ENCODE measurements around the gene DCST2.
"Not testable (repeated sequence)": the region's sequence is repeated elsewhere in the genome, so short reads cannot be mapped to it uniquely, and the experiment has no call there.

The DCST2 gene

GRCh38 chr1:154998201-154998780 lies 35.3 kb downstream of the DCST2 start:
- Histone ChIP-seq H2AFZ (ENCODE audit: low read length) (no peak overlapping the region), H3K9ac (ENCODE audit: low read depth, low read length, poor library complexity, severe bottlenecking) (peak overlapping the region; percentile 81), H3F3A (ENCODE audit: low read depth) (peaks cover 21% of the 10 kb centered on the region), H3K9me3 (ENCODE audit: insufficient read depth, low read depth, low read length) (no peaks in the 10 kb centered on the region), H3K79me2 (ENCODE audit: insufficient read depth, low read length) (no peaks in the 10 kb centered on the region), H3K4me3 (ENCODE audit: low read length, poor library complexity, severe bottlenecking) (peak overlapping the region; percentile 81), H3K27me3 (ENCODE audit: insufficient read depth, low read length, poor library complexity, severe bottlenecking) (no peaks in the 10 kb centered on the region), H3K9me2 (replicated peaks; ENCODE audit: low read depth, low read length) (no peaks in the 10 kb centered on the region), H4K20me1 (ENCODE audit: insufficient read depth, low read length, poor library complexity, severe bottlenecking) (no peaks in the 10 kb centered on the region), H3K4me1 (ENCODE audit: insufficient read depth, low read length, poor library complexity, severe bottlenecking) (peaks cover 31% of the 10 kb centered on the region), H3K4me2 (ENCODE audit: low read depth, low read length, poor library complexity, severe bottlenecking) (peak overlapping the region; percentile 92), H3K36me3 (ENCODE audit: insufficient read depth, low read length) (no peaks in the 10 kb centered on the region)
- no peak for TF ChIP-seq EZH2phosphoT487 (IDR thresholded peaks at IDR 0.05; ENCODE audit: borderline replicate concordance)
- TF ChIP-seq CTCF (conservative IDR thresholded peaks at IDR 0.05; ENCODE audit: low read length): peak; percentile 47

GRCh38 chr1:154996966-154997701 lies 36.4 kb downstream of the DCST2 start:
- Histone ChIP-seq H3K79me2 (ENCODE audit: insufficient read depth, low read length) (no peaks in the 10 kb centered on the region), H3F3A (ENCODE audit: low read depth) (peaks cover 21% of the 10 kb centered on the region), H3K27me3 (ENCODE audit: insufficient read depth, low read length, poor library complexity, severe bottlenecking) (no peaks in the 10 kb centered on the region), H3K9me3 (ENCODE audit: insufficient read depth, low read depth, low read length) (no peaks in the 10 kb centered on the region), H3K9ac (ENCODE audit: low read depth, low read length, poor library complexity, severe bottlenecking) (peak overlapping the region; percentile 24), H4K20me1 (ENCODE audit: insufficient read depth, low read length, poor library complexity, severe bottlenecking) (no peaks in the 10 kb centered on the region), H3K4me3 (ENCODE audit: low read length, poor library complexity, severe bottlenecking) (no peak overlapping the region), H3K4me1 (ENCODE audit: insufficient read depth, low read length, poor library complexity, severe bottlenecking) (peaks cover 31% of the 10 kb centered on the region), H3K9me2 (replicated peaks; ENCODE audit: low read depth, low read length) (no peaks in the 10 kb centered on the region), H3K36me3 (ENCODE audit: insufficient read depth, low read length) (no peaks in the 10 kb centered on the region), H2AFZ (ENCODE audit: low read length) (no peak overlapping the region), H3K4me2 (ENCODE audit: low read depth, low read length, poor library complexity, severe bottlenecking) (peak overlapping the region; percentile 37)
- TF ChIP-seq EZH2phosphoT487 (IDR thresholded peaks at IDR 0.05; ENCODE audit: borderline replicate concordance) (no peak), CTCF (conservative IDR thresholded peaks at IDR 0.05; ENCODE audit: low read length) (no peak)

GRCh38 chr1:154995301-154995983 lies 38.1 kb downstream of the DCST2 start:
- not testable (repeated sequence) for H3K9me3 ChIP-seq (ENCODE audit: insufficient read depth, low read depth, low read length); H4K20me1 ChIP-seq (ENCODE audit: insufficient read depth, low read length, poor library complexity, severe bottlenecking); H3K36me3 ChIP-seq (ENCODE audit: insufficient read depth, low read length); H3K9me2 ChIP-seq (replicated peaks; ENCODE audit: low read depth, low read length); H3K4me3 ChIP-seq (ENCODE audit: low read length, poor library complexity, severe bottlenecking); H3K79me2 ChIP-seq (ENCODE audit: insufficient read depth, low read length); H2AFZ ChIP-seq (ENCODE audit: low read length); H3K9ac ChIP-seq (ENCODE audit: low read depth, low read length, poor library complexity, severe bottlenecking); H3K27me3 ChIP-seq (ENCODE audit: insufficient read depth, low read length, poor library complexity, severe bottlenecking); H3K4me2 ChIP-seq (ENCODE audit: low read depth, low read length, poor library complexity, severe bottlenecking)
- H3F3A ChIP-seq (ENCODE audit: low read depth): peaks cover 17% of the 10 kb centered on the region
- peaks cover 27% of the 10 kb centered on the region for H3K4me1 ChIP-seq (ENCODE audit: insufficient read depth, low read length, poor library complexity, severe bottlenecking)
- TF ChIP-seq CTCF (conservative IDR thresholded peaks at IDR 0.05; ENCODE audit: low read length): peak; percentile 33
